ENCODE measurements around the gene COL4A6. TPM values are rescaled to one million over a fixed set of nuclear protein-coding genes. Genes with fewer than 3 reads are reported as not detected.

Gene COL4A6
- total and polyA plus RNA-seq, 2 experiments from 2014 or later: 0.11 TPM; not detected in 1

GRCh38 chrX:108442901-108443464, 4.8 kb upstream of the COL4A6 start:
- Histone ChIP-seq H3K36me3 (ENCODE audit: low read depth) (no peaks in the 10 kb centered on the region), H3K9ac (no peak overlapping the region), H3K27ac (no peak overlapping the region), H3K4me1 (ENCODE audit: insufficient read depth) (0 out of 2 replicates have a peak, but pooled peaks cover 6% of the 10 kb centered on the region), H3K4me3 (no peak overlapping the region), H3K4me2 (ENCODE audit: unreplicated experiment) (no peak overlapping the region), H4K20me1 (ENCODE audit: insufficient read depth) (no peaks in the 10 kb centered on the region), H2AFZ (no peak overlapping the region), H3K9me2 (ENCODE audit: insufficient read depth) (no peaks in the 10 kb centered on the region), H3K79me2 (ENCODE audit: insufficient read depth) (no peaks in the 10 kb centered on the region), H3F3A (ENCODE audit: insufficient read depth) (no peaks in the 10 kb centered on the region), H3K27me3 (replicated peaks; ENCODE audit: insufficient read depth) (no peaks in the 10 kb centered on the region), H3K9me3 (ENCODE audit: low read depth) (no peaks in the 10 kb centered on the region)
- TF ChIP-seq EZH2 (IDR thresholded peaks at IDR 0.05; ENCODE audit: insufficient read depth, poor library complexity, severe bottlenecking): no peak
- TF ChIP-seq EZH2phosphoT487 (IDR thresholded peaks at IDR 0.05; ENCODE audit: insufficient read depth, low read depth): no peak
- no peak for DNase-seq
- in situ Hi-C loops (cut with MboI): no loop called here
- WGBS, 2 experiments (ENCODE audit: low coverage in 1 of 2, low lambda C conversion rate in 2 of 2, missing lambda C conversion rate in 2 of 2): 87 to 89% methylated on average over 2 of the region's 2 CpGs

GRCh38 chrX:108439961-108440696, 1.9 kb upstream of the COL4A6 start:
- Histone ChIP-seq H3K4me1 (ENCODE audit: insufficient read depth) (no peaks in the 10 kb centered on the region), H3F3A (ENCODE audit: insufficient read depth) (no peaks in the 10 kb centered on the region), H3K79me2 (ENCODE audit: insufficient read depth) (no peaks in the 10 kb centered on the region), H3K27ac (no peak overlapping the region), H3K27me3 (replicated peaks; ENCODE audit: insufficient read depth) (no peaks in the 10 kb centered on the region), H3K4me3 (peak overlapping the region; percentile 95), H3K9ac (peak overlapping the region; percentile 75), H3K36me3 (ENCODE audit: low read depth) (no peaks in the 10 kb centered on the region), H3K4me2 (ENCODE audit: unreplicated experiment) (peak overlapping the region; percentile 92), H3K9me2 (ENCODE audit: insufficient read depth) (no peaks in the 10 kb centered on the region), H3K9me3 (ENCODE audit: low read depth) (no peaks in the 10 kb centered on the region), H4K20me1 (ENCODE audit: insufficient read depth) (no peaks in the 10 kb centered on the region), H2AFZ (peak overlapping the region; percentile 92)
- 11 to 12% methylated on average over 19 to 25 of the region's 25 CpGs for WGBS, 2 experiments (ENCODE audit: low coverage in 1 of 2, low lambda C conversion rate in 2 of 2, missing lambda C conversion rate in 2 of 2)
- in situ Hi-C loops (cut with MboI): no loop called here
- peak; percentile 55 for DNase-seq
- no peak for TF ChIP-seq EZH2 (IDR thresholded peaks at IDR 0.05; ENCODE audit: insufficient read depth, poor library complexity, severe bottlenecking)
- TF ChIP-seq EZH2phosphoT487 (IDR thresholded peaks at IDR 0.05; ENCODE audit: insufficient read depth, low read depth): no peak

- H2AFZ ChIP-seq: peak within 1 kb of the TSS; percentile 92
- no peaks in the 10 kb centered on the region for H3K36me3 ChIP-seq (ENCODE audit: low read depth)
- H4K20me1 ChIP-seq (ENCODE audit: insufficient read depth): no peaks in the 10 kb centered on the region
- H3K27ac ChIP-seq: no peak within 1 kb of the TSS
- peak within 1 kb of the TSS; percentile 95 for H3K4me3 ChIP-seq
- TF ChIP-seq EZH2 (IDR thresholded peaks at IDR 0.05; ENCODE audit: insufficient read depth, poor library complexity, severe bottlenecking) (no peak), EZH2phosphoT487 (IDR thresholded peaks at IDR 0.05; ENCODE audit: insufficient read depth, low read depth) (no peak)
- H3K4me1 ChIP-seq (ENCODE audit: insufficient read depth): no peaks in the 10 kb centered on the region
- no peaks in the 10 kb centered on the region for H3K9me3 ChIP-seq (ENCODE audit: low read depth)
- WGBS, 2 experiments (ENCODE audit: low coverage in 1 of 2, low lambda C conversion rate in 2 of 2, missing lambda C conversion rate in 2 of 2): 4 to 6% methylated on average over 8 to 10 of the region's 13 CpGs
- H3K79me2 ChIP-seq (ENCODE audit: insufficient read depth): no peaks in the 10 kb centered on the region
- H3K4me2 ChIP-seq (ENCODE audit: unreplicated experiment): peak within 1 kb of the TSS; percentile 92
- no peaks in the 10 kb centered on the region for H3K9me2 ChIP-seq (ENCODE audit: insufficient read depth)
- in situ Hi-C loops (cut with MboI): no loop called here
- H3F3A ChIP-seq (ENCODE audit: insufficient read depth): no peaks in the 10 kb centered on the region
- peak within 1 kb of the TSS; percentile 75 for H3K9ac ChIP-seq
- H3K27me3 ChIP-seq (replicated peaks; ENCODE audit: insufficient read depth): no peaks in the 10 kb centered on the region
- peak; percentile 79 for DNase-seq
Measured at GRCh38 chrX:108439426-108439942, 1.3 kb upstream of the COL4A6 start, which contains the start of gene COL4A5. TSS of gene COL4A5 (plus strand) at chrX:108439838. CDS start at chrX:108440126, 288 bp downstream.

- DNase-seq: peak; percentile 9
- H3K4me2 ChIP-seq (ENCODE audit: unreplicated experiment): peak overlapping the region; percentile 57
- no peak overlapping the region for H3K27ac ChIP-seq
- no peaks in the 10 kb centered on the region for H3K79me2 ChIP-seq (ENCODE audit: insufficient read depth)
- no peaks in the 10 kb centered on the region for H3K4me1 ChIP-seq (ENCODE audit: insufficient read depth)
- H3K36me3 ChIP-seq (ENCODE audit: low read depth): no peaks in the 10 kb centered on the region
- H2AFZ ChIP-seq: peak overlapping the region; percentile 66
- H3K9me2 ChIP-seq (ENCODE audit: insufficient read depth): no peaks in the 10 kb centered on the region
- TF ChIP-seq EZH2 (IDR thresholded peaks at IDR 0.05; ENCODE audit: insufficient read depth, poor library complexity, severe bottlenecking) (no peak), EZH2phosphoT487 (IDR thresholded peaks at IDR 0.05; ENCODE audit: insufficient read depth, low read depth) (no peak)
- H3F3A ChIP-seq (ENCODE audit: insufficient read depth): no peaks in the 10 kb centered on the region
- no peaks in the 10 kb centered on the region for H3K9me3 ChIP-seq (ENCODE audit: low read depth)
- H3K27me3 ChIP-seq (replicated peaks; ENCODE audit: insufficient read depth): no peaks in the 10 kb centered on the region
- H3K4me3 ChIP-seq: peak overlapping the region; percentile 48
- no peak overlapping the region for H3K9ac ChIP-seq
- no peaks in the 10 kb centered on the region for H4K20me1 ChIP-seq (ENCODE audit: insufficient read depth)
- WGBS, 2 experiments (ENCODE audit: low coverage in 1 of 2, low lambda C conversion rate in 2 of 2, missing lambda C conversion rate in 2 of 2): 15 to 20% methylated on average over 14 to 15 of the region's 20 CpGs
- in situ Hi-C loops (cut with MboI): no loop called here
Measured at GRCh38 chrX:108437349-108438109, 693 bp downstream of the COL4A6 start.
